ENCODE results near the gene C10orf90.

C10orf90 gene

DNA sequence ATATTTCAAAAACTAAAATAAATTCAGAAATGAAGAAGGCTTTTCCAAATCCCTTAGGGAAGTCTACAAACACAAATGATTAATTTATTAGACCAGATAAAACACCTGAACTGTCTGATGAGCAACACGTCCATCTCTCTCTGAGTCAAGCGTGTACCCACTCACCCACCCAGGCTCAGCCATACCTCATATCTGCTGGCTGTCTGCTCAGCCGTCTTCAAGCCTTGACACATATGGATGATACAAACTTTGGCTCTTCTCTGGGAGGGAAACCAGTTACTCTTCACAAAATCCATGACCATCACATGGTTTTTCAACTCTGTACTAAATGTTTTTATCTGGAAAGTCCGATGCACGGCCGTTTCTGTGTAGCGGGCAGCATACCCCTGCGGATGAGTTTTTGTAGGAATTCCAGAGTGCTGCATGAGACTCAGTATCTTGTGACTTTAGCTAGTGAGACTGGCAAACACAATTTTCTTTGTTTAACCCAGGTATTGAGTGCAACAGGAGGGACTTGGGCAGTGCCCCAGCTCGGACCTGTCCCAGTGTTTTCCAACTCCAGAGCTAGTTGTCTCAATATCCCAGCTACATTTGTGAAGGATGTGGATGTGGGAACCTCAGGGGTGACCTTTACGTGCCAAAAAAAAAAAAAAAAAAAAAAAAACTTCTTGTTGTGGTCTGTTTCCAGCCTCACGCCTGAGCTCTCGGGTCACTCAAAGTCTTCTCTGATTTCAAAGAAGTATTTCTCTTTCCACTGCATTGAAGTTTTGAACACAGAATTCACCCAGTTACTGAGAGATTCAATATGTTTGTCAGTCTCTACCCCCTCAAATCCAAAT lies at the start of gene C10orf90:
C10orf90 (minus strand) TSS at position 638 of the 839 bp plus-strand sequence; CDS start at position 425, 213 bp downstream.
- no peaks in the 10 kb centered on the region for H3K9me3 ChIP-seq (ENCODE audit: control insufficient read depth, insufficient read depth, low read depth, low read length)
- no peak within 1 kb of the TSS for H3K9ac ChIP-seq (ENCODE audit: low read length)
- no peak within 1 kb of the TSS for H3K4me3 ChIP-seq (ENCODE audit: low read depth, low read length)
- H3K27me3 ChIP-seq (ENCODE audit: control insufficient read depth, insufficient read depth, low read length), result no peaks in the 10 kb centered on the region
- H3K4me1 ChIP-seq (ENCODE audit: control insufficient read depth, insufficient read depth, low read length), result 0 out of 2 replicates have a peak, but pooled peaks cover 3% of the 10 kb centered on the region
- no peak within 1 kb of the TSS for H3K27ac ChIP-seq (ENCODE audit: low read depth, low read length)
- H3K36me3 ChIP-seq (ENCODE audit: control insufficient read depth, insufficient read depth, low read length), result no peaks in the 10 kb centered on the region

GRCh38 chr10:126716366-126716765 lies 45.9 kb upstream of the C10orf90 start:
- Histone ChIP-seq H3K27ac (ENCODE audit: low read depth, low read length) (no peak overlapping the region), H3K9me3 (ENCODE audit: control insufficient read depth, insufficient read depth, low read depth, low read length) (0 out of 2 replicates have a peak, but pooled peaks cover 12% of the 10 kb centered on the region), H3K4me3 (ENCODE audit: low read depth, low read length) (no peak overlapping the region), H3K9ac (ENCODE audit: low read length) (no peak overlapping the region), H3K4me1 (ENCODE audit: control insufficient read depth, insufficient read depth, low read length) (no peaks in the 10 kb centered on the region), H3K36me3 (ENCODE audit: control insufficient read depth, insufficient read depth, low read length) (no peaks in the 10 kb centered on the region), H3K27me3 (ENCODE audit: control insufficient read depth, insufficient read depth, low read length) (no peaks in the 10 kb centered on the region)

DNA sequence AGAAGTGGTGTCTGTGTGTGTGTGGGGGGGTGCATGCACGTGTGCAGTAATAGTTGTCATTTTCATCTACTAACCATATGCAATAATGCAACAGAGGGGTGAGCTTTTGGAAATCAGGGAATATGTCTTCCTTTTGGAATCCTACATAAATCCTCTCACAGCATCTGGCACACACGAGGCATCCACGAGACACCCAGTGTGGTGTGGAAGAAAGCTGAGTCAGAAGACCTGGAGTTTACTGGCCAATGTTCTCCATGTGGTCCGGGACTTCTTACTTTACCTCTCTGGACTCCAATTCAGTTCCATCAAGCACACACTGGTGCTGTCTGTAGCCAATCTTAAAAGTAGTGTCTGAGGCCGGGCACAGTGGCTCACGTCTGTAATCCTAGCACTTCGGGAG lies 43.1 kb upstream of the C10orf90 start:
- H3K4me1 ChIP-seq (ENCODE audit: control insufficient read depth, insufficient read depth, low read length), result no peaks in the 10 kb centered on the region
- no peak overlapping the region for H3K4me3 ChIP-seq (ENCODE audit: low read depth, low read length)
- H3K9ac ChIP-seq (ENCODE audit: low read length), result no peak overlapping the region
- H3K27me3 ChIP-seq (ENCODE audit: control insufficient read depth, insufficient read depth, low read length), result no peaks in the 10 kb centered on the region
- peaks cover 21% of the 10 kb centered on the region for H3K9me3 ChIP-seq (ENCODE audit: control insufficient read depth, insufficient read depth, low read depth, low read length)
- H3K36me3 ChIP-seq (ENCODE audit: control insufficient read depth, insufficient read depth, low read length), result no peaks in the 10 kb centered on the region
- no peak overlapping the region for H3K27ac ChIP-seq (ENCODE audit: low read depth, low read length)

GRCh38 chr10:126712681-126713080 lies 42.2 kb upstream of the C10orf90 start:
- Histone ChIP-seq H3K4me3 (ENCODE audit: low read depth, low read length) (no peak overlapping the region), H3K36me3 (ENCODE audit: control insufficient read depth, insufficient read depth, low read length) (no peaks in the 10 kb centered on the region), H3K27ac (ENCODE audit: low read depth, low read length) (no peak overlapping the region), H3K27me3 (ENCODE audit: control insufficient read depth, insufficient read depth, low read length) (no peaks in the 10 kb centered on the region), H3K9me3 (ENCODE audit: control insufficient read depth, insufficient read depth, low read depth, low read length) (peaks cover 21% of the 10 kb centered on the region), H3K4me1 (ENCODE audit: control insufficient read depth, insufficient read depth, low read length) (no peaks in the 10 kb centered on the region), H3K9ac (ENCODE audit: low read length) (no peak overlapping the region)

DNA sequence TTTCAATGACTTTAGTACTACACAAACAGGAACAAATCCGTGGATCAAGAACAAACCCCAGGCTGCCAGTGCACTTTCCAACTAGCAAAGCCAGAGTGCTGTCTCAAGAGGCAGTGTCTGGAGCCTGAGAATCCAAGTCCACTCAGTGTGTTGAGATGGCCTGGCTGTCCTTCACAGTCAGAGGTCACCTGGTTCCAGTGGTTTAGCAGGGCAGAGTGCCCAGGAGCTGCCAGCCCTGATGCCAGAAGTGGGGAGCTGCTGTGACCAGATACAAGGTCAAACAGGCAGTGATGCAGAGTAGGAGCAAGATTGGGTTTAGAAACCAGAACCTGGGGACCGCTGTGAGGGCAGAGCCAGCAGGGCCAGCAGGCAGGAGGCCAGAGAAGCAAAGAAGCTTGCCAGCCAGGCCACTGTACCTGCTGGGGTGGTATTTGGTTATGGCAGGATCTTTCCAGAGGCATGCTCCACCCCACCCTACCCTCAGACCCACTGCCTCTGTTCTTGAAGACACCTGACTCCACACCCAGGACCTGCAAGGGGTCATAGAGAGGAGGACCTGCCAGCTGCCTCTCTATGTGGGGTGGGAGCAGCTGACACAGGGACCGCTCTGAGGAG lies 35.6 kb upstream of the C10orf90 start:
- H3K4me1 ChIP-seq (ENCODE audit: control insufficient read depth, insufficient read depth, low read length), result peaks cover 5% of the 10 kb centered on the region; the same call in 1 of the 2 replicates
- H3K27me3 ChIP-seq (ENCODE audit: control insufficient read depth, insufficient read depth, low read length), result no peaks in the 10 kb centered on the region
- H3K9ac ChIP-seq (ENCODE audit: low read length), result no peak overlapping the region
- H3K27ac ChIP-seq (ENCODE audit: low read depth, low read length), result no peak overlapping the region
- H3K36me3 ChIP-seq (ENCODE audit: control insufficient read depth, insufficient read depth, low read length), result no peaks in the 10 kb centered on the region
- no peak overlapping the region for H3K4me3 ChIP-seq (ENCODE audit: low read depth, low read length)
- H3K9me3 ChIP-seq (ENCODE audit: control insufficient read depth, insufficient read depth, low read depth, low read length), result peaks cover 8% of the 10 kb centered on the region

- H3K9me3 ChIP-seq (ENCODE audit: control insufficient read depth, insufficient read depth, low read depth, low read length), result peaks cover 6% of the 10 kb centered on the region; the same call in 1 of the 2 replicates
- no peak overlapping the region for H3K4me3 ChIP-seq (ENCODE audit: low read depth, low read length)
- H3K27ac ChIP-seq (ENCODE audit: low read depth, low read length), result no peak overlapping the region
- H3K36me3 ChIP-seq (ENCODE audit: control insufficient read depth, insufficient read depth, low read length), result no peaks in the 10 kb centered on the region
- H3K27me3 ChIP-seq (ENCODE audit: control insufficient read depth, insufficient read depth, low read length), result no peaks in the 10 kb centered on the region
- peaks cover 5% of the 10 kb centered on the region; the same call in 1 of the 2 replicates for H3K4me1 ChIP-seq (ENCODE audit: control insufficient read depth, insufficient read depth, low read length)
- H3K9ac ChIP-seq (ENCODE audit: low read length), result no peak overlapping the region
Observed at GRCh38 chr10:126705131-126705530, 34.6 kb upstream of the C10orf90 start.

DNA sequence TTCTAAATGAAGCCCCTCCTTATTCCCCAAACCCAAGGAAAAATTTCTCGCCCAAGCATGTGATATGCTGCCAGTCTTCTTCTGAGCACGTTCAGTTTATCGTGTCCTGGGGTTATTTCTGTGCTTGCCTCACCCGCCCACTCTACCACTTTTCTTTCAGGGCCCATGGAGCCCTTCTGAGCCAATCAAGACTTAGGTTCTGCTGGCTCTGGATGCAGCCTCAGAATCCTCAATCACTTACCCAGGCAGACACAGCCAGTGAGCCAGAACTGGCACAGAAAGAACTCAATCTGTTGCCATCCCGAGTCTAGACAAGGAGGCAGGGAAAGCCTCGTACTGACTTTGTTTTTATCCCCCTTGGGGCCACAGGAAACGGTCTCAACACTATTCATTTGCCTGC lies 34.2 kb upstream of the C10orf90 start:
- Histone ChIP-seq H3K4me3 (ENCODE audit: low read depth, low read length) (no peak overlapping the region), H3K27me3 (ENCODE audit: control insufficient read depth, insufficient read depth, low read length) (no peaks in the 10 kb centered on the region), H3K9ac (ENCODE audit: low read length) (no peak overlapping the region), H3K9me3 (ENCODE audit: control insufficient read depth, insufficient read depth, low read depth, low read length) (peaks cover 6% of the 10 kb centered on the region; the same call in 1 of the 2 replicates), H3K4me1 (ENCODE audit: control insufficient read depth, insufficient read depth, low read length) (peaks cover 5% of the 10 kb centered on the region; the same call in 1 of the 2 replicates), H3K36me3 (ENCODE audit: control insufficient read depth, insufficient read depth, low read length) (no peaks in the 10 kb centered on the region), H3K27ac (ENCODE audit: low read depth, low read length) (no peak overlapping the region)

DNA sequence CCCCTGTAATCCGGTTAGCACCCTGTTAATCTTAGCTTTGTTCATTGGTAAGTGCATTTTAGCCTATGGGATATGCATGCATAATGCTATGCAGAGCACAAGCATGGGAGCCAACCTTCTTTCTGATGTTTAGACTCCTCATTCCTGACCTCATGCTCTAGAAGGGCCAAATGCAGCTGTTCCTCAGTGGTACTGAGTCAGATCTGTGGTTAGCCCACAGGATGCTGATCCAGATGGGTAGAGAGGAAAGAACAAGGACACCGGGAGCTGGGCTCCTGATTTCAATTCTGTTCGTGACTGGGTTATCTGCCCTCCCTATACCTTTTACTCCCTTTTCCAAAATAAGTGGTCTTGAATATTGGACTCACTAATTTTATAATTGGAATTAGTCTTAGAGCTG lies 31.7 kb upstream of the C10orf90 start:
- H3K9ac ChIP-seq (ENCODE audit: low read length), result no peak overlapping the region
- 0 out of 2 replicates have a peak, but pooled peaks cover 3% of the 10 kb centered on the region for H3K9me3 ChIP-seq (ENCODE audit: control insufficient read depth, insufficient read depth, low read depth, low read length)
- no peak overlapping the region for H3K4me3 ChIP-seq (ENCODE audit: low read depth, low read length)
- H3K27ac ChIP-seq (ENCODE audit: low read depth, low read length), result no peak overlapping the region
- no peaks in the 10 kb centered on the region for H3K27me3 ChIP-seq (ENCODE audit: control insufficient read depth, insufficient read depth, low read length)
- H3K4me1 ChIP-seq (ENCODE audit: control insufficient read depth, insufficient read depth, low read length), result peaks cover 3% of the 10 kb centered on the region; the same call in 1 of the 2 replicates
- no peaks in the 10 kb centered on the region for H3K36me3 ChIP-seq (ENCODE audit: control insufficient read depth, insufficient read depth, low read length)

GRCh38 chr10:126701526-126701925 lies 31.0 kb upstream of the C10orf90 start:
- Histone ChIP-seq H3K4me3 (ENCODE audit: low read depth, low read length) (no peak overlapping the region), H3K9ac (ENCODE audit: low read length) (no peak overlapping the region), H3K27me3 (ENCODE audit: control insufficient read depth, insufficient read depth, low read length) (no peaks in the 10 kb centered on the region), H3K9me3 (ENCODE audit: control insufficient read depth, insufficient read depth, low read depth, low read length) (0 out of 2 replicates have a peak, but pooled peaks cover 3% of the 10 kb centered on the region), H3K4me1 (ENCODE audit: control insufficient read depth, insufficient read depth, low read length) (no peaks in the 10 kb centered on the region), H3K36me3 (ENCODE audit: control insufficient read depth, insufficient read depth, low read length) (no peaks in the 10 kb centered on the region), H3K27ac (ENCODE audit: low read depth, low read length) (no peak overlapping the region)

- H3K36me3 ChIP-seq (ENCODE audit: control insufficient read depth, insufficient read depth, low read length), result no peaks in the 10 kb centered on the region
- H3K4me3 ChIP-seq (ENCODE audit: low read depth, low read length), result no peak overlapping the region
- H3K4me1 ChIP-seq (ENCODE audit: control insufficient read depth, insufficient read depth, low read length), result no peaks in the 10 kb centered on the region
- peaks cover 11% of the 10 kb centered on the region; the same call in 1 of the 2 replicates for H3K9me3 ChIP-seq (ENCODE audit: control insufficient read depth, insufficient read depth, low read depth, low read length)
- H3K9ac ChIP-seq (ENCODE audit: low read length), result no peak overlapping the region
- H3K27ac ChIP-seq (ENCODE audit: low read depth, low read length), result no peak overlapping the region
- H3K27me3 ChIP-seq (ENCODE audit: control insufficient read depth, insufficient read depth, low read length), result no peaks in the 10 kb centered on the region
Observed at GRCh38 chr10:126696684-126697083, 26.2 kb upstream of the C10orf90 start.

DNA sequence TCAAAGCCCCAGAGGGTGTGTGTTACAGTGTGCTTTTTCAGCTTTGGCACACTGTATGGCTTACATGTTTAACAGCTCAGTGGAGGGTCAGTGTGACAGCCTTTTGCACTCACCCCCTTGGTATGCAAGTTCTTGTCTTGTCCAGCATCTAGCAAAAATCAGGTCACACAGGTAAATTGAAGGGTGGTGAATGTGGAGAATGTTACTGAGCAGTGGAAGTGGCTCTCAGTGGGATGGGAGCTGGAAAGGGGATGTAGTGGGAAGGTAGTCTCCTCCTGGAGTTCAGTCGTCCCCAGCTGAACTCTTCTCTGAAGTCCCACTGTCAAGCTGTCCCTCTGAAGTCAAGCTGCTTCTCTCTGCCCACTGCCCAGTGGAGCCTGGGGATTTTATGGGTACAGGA lies 21.0 kb upstream of the C10orf90 start:
- Histone ChIP-seq H3K4me3 (ENCODE audit: low read depth, low read length) (no peak overlapping the region), H3K4me1 (ENCODE audit: control insufficient read depth, insufficient read depth, low read length) (peaks cover 24% of the 10 kb centered on the region), H3K9me3 (ENCODE audit: control insufficient read depth, insufficient read depth, low read depth, low read length) (peaks cover 16% of the 10 kb centered on the region), H3K9ac (ENCODE audit: low read length) (peak overlapping the region; percentile 7), H3K27ac (ENCODE audit: low read depth, low read length) (peak overlapping the region; percentile 81; the same call in 1 of the 2 replicates), H3K27me3 (ENCODE audit: control insufficient read depth, insufficient read depth, low read length) (no peaks in the 10 kb centered on the region), H3K36me3 (ENCODE audit: control insufficient read depth, insufficient read depth, low read length) (no peaks in the 10 kb centered on the region)

Measured in HUES6 (cell line).